Islet of Langerhans (tissue), 1 donor: ENCODE measurements around the gene ARHGAP11A.
A peak's percentile ranks its signal among the peaks of the same experiment; 100 is the strongest.

Experiments used
- FAIRE-seq: peaks from one replicate; lab custom pipeline; 2011; peaks lifted over from hg19 to GRCh38; lab: Jason Lieb, UNC

Gene ARHGAP11A

DNA sequence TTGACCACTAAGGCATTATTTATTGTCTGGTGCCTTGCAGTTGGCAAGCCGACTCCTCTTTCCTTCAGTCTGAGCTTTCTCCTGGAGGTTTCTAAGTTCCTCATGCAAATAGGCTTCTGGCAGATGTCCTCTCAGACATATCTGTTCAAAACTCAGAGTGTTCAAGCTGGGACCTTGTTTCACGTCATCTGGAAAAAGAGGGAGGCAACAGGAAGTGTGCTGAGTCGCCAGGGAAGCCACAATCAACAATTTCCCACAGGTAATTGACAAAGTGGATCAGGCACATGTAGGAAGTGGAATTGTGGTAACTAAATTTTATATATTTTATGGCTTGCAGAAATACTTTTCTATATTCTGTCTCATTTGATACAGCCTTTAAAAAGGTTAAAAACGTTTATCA, 40.8 kb downstream of the ARHGAP11A start:
- FAIRE-seq = no peak

DNA sequence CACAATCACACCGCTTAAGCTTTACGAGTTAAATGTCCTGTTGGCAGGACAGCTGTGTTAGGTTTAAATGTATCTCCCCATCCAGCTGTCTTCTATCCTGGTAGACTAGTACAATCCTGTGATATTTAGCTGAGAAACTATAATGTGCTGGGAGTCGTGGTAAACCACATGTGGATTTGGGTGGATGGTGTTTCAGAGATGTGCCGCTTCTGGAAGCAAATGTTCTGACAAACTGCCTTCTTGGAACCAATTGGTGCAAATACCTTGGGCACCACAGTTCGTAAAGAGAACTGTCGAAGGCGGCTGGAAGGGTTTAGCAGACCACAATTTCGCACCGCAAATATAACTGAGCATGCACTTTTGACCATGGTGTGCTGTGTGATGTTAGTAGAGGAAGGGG, 41.2 kb downstream of the ARHGAP11A start:
- FAIRE-seq = no peak

DNA sequence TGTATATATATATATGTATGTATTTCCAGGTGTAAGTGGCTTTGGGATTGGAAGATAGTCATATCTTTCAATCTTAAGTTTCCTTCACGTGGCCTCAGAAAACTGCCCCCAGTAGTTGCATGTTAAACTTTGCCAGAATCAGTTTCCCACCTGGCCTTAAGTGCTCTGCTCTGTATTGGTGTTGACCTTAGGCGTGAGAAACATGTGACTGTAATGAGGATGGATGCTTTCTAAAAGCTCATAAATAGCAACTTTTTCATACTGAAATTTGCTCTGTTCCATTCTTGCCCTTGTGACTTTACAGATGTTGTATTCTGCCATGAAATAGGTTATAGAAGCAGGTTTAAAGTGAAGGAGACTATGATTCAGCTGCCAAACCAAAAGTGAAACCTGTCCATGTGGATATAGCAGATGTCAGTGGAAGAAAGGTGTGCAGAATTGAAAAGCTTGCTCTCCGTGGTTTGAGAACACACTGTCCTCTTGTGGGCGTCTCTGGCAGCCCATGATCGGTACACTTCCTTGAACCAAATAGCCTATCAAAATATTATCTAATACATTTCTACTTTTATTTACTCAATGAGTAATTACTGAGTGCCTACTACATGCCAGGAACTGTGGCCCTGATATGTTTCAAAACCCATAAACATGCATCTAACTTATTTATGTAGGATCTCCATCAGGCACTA, 42.0 kb downstream of the ARHGAP11A start:
- peak; percentile 78 for FAIRE-seq

DNA sequence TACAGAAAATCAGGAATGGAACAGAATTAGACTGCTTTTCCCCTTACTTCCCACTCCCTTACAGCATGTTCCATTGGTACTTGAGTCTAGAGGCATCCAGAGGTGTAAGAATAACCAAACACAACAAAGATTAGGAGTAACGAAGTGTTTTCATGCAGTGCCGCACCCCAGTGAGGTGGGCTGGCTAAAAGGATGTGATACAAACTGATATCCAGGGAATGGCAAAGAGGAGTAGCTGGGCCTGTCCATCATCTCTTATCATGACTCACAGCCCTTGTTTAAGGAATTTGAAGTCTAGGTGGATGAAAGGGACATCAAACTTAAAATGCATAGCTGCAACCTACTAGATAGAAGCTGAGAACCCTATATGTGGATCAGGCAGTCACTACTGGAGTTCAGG, 42.6 kb downstream of the ARHGAP11A start:
- no peak for FAIRE-seq

DNA sequence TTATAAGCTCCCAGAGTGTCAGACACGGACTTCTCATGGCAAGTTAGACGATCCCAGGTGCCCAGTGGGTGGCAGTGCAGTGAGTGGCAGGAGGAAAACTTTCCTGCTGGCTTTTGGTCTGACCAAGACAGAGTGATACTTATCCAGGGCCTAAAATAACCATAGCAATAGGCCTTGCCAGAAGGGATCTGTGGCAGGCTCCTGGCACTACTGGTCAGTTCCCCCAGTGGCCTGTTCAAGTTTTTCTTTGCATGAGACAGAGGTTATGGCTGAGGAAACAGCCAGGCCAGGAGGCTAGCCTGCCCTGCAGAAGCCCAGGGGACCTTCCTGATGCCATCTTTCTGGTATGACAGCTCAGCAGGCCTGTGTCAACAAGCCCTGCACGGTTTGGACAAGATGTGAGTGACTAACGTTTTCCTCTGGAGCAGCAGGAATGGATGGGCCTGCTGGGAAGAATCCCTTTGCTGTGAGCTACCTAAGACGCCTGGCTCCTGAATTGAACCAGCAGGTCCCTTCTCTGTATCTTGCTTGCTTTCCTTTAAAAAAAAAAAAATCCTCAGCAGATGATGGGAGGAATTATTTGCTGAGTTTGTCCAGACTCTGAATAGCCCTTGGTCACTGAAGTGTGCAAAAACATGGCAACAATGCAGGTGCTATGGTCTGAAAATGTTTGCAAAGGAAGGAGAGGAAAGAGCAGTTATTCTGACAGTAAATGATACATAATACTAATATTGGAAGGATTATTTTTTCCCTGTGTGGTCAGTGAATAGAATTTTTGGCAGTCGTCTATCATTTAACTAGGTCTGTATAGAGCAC, 44.2 kb downstream of the ARHGAP11A start:
- no peak for FAIRE-seq

DNA sequence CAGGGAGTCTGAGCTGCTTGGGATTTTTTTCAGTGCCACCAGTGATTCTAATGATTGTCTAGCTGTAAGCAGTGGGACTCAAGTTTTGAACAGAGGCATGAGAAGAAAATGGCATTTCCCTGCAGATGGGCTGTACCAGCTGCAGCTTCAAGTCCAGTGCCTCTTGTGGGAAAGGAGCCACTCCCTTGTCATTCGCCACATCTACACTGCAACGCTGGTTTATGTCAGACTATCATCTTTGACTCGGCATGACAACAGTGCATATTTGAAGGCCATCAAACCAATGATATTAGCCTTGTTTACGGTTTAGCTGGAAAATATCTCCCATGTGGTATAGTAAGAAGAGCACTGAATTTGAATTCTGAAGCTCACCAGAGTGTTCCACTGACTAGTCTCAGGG, 48.4 kb downstream of the ARHGAP11A start:
- FAIRE-seq = no peak

DNA sequence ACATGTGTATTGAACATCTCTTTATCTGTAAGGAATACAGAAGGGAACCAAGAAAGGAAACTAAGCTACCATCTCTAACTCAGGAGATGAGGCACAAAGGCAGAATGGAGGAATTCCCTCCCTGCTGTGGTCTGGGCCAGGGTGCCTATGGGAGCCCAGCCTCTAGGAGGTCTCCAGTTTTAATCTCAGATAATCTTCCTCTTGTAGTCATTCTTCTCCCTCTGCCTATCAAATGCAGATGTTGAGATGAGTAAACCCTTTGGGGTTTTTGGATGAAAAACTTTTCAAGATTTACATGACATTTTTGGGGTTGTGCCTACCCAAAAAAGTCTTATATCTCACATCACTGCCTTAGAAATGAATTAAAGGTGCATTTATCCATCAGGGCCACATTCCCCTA, 49.5 kb downstream of the ARHGAP11A start:
- no peak for FAIRE-seq

DNA sequence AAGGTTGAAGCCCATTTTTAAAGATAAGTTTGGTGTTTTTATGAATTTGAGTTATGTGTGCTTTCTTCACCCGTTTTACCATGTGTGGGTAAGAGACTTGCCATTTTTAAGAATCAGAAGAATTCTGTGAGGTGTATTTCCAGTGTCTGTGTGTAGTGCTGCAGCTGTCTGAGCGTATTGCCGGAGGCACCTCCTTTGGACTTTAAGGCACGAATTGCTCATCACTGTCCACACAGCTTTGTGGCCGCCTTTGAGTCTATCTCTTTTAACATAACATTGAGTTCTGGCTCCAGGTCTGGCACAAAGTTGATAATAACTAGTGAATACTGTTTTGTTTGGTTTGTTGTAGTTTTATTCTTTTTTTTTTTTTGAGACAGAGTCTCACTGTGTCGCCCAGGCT, 52.0 kb downstream of the ARHGAP11A start:
- FAIRE-seq = no peak

DNA sequence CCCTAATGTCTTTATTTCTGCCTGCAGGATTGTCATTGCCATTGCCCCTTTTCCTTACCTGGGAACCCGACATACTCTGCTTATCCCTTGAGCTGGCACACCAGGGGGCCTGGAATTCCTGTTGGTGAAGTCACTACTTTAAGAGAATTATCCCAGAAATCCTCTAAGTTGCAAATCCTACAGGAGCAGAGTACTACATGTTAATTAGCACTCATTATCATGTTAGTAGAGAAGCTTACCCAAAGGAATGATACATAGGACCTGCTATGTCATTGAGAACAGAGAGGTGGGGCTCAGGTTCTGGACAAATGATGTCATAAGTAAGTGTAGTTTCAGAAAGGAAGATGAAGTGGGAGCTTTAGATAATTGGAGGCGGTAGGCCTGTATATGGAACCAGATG, 53.6 kb downstream of the ARHGAP11A start:
- FAIRE-seq = no peak

DNA sequence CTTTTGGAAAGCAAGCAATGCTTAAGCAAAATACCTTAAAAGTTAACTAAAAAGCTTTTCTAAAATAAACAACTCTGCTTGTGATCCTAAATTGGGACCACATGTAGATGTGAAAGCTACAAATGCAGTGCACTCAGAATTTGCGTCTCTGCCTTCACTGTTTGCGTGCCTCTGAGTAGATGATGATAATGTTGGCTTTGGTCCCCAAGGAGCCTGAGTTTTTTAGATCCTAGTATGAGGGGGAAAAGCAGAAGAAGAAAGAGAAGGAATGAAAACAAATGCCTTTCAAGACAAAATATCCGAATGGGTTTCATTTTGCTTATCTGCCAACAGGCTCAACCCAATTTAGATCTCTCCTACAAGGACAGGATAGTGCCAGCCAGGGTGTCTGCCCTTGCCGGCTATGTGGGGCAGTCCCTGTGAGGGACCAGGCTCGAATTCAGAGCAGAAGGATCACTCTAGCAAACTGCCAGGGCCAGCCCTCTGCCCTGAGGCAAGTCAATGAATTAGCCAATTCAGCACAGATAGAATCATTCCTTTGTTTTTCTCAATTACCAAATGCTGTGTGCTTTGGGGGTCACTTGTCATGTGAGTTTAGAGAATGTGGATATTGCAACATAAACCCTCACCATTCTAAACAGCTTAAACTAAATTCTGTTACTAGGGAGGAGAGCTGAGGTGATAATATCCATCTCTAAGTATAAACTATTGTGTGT, 54.8 kb downstream of the ARHGAP11A start:
- FAIRE-seq = no peak

DNA sequence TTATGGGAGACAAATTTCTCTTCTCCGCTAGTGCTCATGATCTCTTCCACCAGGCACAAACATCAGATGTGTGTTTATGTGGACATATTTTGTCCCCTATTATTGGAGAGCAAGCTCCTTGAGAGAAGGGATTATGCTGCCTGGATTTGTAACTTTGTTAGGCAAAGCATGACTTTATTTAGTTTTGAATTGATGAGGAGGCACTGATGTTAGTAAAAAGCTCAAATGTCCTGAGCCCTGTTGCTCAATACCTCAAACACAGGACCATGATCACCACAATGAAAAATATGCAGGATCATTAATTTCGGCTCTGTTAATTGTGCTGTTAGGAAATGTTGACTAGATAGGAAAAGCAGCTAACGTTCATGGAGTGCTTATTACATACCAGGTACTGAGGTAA, 55.3 kb downstream of the ARHGAP11A start:
- FAIRE-seq = peak; percentile 65

DNA sequence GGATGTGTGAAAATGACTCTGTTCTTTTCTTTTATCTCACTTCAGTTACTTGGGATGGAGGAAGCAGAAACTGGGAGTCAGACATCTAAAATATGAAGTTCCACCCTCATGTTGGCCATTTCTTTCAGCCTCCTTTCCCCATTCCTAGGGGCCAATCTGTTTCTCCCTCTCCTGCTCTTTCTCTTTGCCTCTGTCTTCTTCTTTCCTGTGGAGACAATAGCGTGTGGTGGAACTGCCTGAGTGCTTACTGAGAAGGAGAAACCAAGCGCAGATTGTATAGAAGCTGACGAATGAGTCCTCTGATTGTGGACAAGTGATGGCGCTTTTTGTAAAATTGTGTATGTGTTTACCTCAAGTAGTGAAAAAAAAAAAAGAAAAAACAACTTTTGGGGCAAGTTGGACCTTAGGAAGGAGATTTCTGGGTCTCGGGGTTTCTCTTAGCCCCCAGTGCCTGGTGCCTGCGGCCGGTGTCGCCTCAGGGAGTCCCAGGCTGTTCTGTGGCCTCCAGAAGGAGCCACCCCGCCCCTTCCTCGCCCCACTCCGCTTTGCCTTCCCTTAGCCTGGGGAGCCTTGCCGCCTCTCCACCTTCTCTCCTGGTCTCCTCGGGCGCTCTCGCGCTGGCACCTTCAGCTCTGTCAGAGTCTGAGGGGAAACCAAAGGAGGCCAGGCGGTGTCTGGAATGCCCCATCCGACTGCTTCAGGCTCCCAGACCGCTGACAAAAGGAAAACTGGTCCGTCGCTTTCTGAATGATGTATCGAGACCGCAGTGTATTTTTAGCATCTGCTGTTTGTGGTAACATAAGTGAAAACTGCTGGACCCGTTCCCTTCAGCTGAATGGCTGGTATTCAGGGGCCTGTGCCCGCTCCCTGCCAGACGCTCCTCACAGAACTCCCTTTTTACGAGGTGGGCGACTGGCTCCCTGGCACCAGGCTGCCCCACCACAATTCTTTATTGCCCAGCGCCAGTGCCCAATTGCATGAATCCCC, 56.3 kb downstream of the ARHGAP11A start:
- FAIRE-seq = no peak

DNA sequence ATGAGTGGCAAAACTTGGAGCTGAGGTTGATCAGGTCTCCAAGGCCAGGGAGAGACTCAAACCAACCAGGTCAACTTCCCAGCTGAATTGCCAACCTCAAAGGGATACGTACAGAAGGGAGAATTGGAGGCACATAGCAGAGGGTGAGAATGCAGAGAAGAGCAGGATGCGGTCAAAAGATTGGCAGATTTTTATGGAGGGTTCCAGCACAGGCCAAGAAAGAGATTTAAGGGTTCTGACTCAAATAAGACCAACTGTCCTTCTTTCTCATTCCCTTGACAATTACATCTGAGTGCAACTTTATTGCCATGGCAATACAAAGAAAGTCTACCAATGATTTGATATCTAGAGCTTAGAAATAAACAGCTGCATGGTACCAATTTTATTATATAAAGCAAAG, 59.4 kb downstream of the ARHGAP11A start:
- no peak for FAIRE-seq

DNA sequence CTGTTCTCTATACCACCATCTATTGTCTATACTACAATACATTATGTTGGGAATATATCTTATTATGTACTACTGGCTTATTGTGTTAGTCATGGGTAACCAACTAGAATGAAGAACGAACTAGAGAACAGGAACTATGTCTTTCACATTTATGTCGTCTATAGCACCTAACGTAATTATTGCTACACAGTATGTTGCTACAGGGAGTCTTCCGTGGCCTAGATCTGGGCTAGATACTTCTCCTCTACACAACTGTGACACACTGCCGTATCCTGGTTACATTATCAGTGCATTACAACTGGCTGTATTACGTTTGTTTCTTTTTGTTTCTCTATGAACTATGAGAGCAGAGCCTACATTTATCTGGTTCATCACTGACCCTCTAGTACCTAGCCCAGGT, 60.2 kb downstream of the ARHGAP11A start:
- FAIRE-seq = no peak

DNA sequence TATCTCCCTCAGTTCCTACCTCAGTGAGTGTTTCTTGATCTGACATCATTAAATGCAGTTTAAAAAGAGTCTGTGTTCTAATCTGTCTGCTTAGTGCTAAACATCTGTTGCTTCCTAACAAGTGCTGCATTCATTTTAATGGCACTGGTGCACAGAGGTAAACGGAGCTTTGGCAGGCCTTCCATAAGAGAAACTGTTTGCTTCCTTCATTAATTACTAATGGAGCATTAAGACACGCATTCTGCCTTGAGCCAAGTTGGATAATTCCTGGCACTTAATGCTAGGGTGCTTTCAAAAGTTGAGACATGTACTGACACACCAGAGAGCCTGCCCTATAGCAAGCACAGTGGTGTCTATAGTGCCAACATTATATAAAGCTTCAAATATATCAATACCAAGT, 60.9 kb downstream of the ARHGAP11A start:
- FAIRE-seq = no peak

DNA sequence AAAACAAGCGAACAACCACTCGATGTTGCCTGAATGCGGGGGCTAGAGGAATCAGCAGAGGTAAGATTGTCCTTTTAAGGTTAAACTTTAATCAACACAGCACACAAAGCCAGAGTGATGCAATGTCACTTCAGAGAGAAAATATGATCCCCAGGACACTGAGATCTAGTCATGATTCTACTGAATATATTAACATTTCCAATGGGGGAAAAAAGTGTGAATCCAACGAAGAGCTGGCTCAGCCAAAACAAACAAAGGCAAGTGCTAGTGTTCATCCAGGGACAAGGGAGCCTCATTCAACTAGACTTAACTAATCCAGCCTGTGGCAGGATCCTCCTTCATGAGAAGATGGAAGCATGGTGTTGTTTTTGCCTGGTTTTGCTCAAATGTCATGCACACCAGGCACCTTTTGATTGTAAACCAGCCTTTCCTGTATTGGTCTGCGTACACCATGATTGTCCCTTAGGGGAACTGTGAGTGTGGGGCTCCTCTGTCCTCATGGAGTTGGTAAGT, 62.0 kb downstream of the ARHGAP11A start:
- FAIRE-seq = no peak

DNA sequence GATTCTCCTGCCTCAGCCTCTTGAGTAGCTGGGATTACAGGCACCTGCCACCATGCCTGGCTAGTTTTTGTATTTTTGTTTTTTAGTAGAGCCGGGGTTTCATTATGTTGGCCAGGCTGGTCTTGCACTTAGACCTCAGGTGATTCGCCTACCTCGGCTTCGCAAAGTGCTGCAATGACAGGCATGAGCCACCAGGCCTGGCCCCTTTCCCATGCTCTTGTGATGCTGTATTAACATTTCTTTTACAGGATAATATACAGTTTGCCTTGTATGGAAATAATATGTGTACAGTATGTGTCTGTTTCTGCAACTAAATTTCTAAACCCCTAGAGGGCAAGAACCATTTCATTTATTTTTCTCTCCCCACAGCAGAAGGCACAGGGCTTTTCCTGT, 64.0 kb downstream of the ARHGAP11A start:
- no peak for FAIRE-seq

DNA sequence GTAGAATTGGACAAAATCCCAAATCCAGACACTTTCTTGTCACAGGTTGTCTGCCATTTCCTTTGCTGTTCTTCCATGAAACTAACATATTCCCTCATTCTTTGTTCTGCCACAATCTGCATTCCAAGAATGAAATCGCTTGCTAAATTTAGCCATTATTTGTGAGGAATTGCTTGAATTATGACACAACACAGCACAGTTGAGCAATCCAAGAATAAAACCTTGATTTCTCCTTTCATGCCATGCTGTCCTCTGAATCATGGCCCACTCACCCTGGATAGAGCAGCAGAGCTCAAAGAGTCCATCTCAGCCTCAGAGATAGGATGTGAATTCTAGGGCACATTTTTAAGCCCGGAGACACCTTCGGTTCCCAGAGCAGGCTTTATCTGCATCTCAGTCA, 67.3 kb downstream of the ARHGAP11A start:
- FAIRE-seq = no peak

DNA sequence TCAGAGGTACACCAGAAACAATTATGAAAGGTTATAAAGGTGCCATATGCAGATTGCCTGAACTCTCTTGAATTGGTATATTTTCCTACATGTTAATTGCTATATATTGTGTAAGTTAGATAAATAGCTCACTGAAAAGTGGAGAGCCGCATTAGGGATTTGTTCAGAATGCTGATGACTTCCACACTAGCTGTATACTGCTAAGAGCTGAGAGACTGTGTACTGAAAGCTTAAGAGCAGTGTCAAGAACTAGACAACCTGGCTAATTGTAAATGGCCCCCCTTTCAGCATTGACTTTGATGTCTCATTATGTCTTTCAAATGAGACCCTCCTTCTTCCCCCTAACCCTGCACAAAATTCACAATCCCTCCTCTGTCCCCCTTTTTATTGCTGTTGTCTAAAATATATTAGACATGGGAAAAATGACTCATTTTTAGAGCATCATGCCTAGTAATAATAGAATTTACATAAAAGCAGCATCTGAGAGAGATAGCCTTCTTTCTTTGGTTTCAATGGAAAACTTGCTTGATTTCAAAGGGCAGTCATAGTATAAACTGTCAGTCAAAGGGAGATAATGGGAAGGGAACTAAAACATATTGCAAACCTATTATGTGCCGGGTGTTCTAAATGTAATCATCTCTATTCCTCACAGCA, 67.8 kb downstream of the ARHGAP11A start:
- no peak for FAIRE-seq

DNA sequence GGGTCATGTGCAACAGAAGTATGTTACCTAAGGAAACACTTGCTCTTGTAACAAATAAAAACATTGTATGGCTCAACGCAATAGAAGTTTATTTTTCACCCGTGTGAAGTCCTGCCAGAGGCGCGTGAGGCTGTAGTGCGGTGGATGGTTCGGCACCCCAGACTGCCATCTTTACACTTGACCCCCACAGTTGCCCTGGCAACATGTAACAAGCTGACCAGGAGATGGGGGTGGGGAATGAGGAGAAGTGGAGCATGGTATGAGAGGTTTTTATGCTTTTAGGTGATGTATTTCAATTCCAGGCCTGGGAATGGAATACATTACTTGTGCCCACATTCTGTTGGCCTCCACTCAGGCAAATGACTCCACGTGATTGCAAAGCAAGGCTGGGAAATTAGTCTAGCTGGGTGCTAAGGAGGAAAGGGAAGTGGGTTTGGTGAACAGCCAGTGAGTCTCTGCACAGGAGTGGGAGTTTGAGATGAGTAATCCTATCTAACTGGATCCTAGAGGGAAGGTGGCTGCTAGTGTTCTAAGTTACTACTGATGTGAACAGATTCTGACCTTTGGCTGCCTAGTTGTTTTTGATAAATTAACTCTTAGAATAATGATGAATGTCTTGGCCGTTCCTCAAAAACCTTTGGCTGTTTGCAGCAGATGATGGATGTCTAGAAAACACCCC, 68.7 kb downstream of the ARHGAP11A start:
- no peak for FAIRE-seq

DNA sequence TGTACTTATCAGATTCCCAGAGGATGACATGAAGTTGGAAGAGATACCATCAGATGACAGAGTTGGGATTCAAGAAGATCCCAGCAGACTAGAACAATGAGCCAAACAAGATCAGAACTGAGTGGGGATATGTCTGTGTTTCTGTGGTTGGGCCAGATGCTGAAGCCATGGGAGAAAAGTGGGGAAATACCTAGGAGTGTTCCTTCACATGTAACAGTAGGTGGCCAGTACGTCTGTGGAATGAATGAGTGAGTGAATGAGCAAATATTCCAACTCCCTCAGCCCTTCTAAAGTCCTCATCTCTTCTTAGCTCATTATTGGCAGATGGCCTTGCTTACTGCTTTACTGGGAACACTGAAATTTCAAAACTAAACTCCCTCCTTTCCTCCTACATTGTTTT, 70.3 kb downstream of the ARHGAP11A start:
- FAIRE-seq = no peak
